IMR-90 (cell line): ENCODE measurements around the gene MCUR1. TPM values are rescaled to one million over a fixed set of nuclear protein-coding genes. Genes with fewer than 3 reads are reported as not detected.

ENCODE experiments used
- polyA plus RNA-seq, 3 experiments: library from polyadenylated mRNA; depleted of rRNA; stranded (reverse); fragments of >200 nt; gene quantifications; 2 replicates each; pipeline ENCODE4 v1.2.3, GENCODE V29; 2012; ENCODE audit warnings: low replicate concordance in 1 of 3
- total RNA-seq: library from RNA; depleted of rRNA; stranded (reverse); fragments of >200 nt; gene quantifications from 2 replicates; pipeline ENCODE4 v1.2.3, GENCODE V29; 2012; rRNA removed

MCUR1 gene
- total and polyA plus RNA-seq, 2 of the 4 experiments (the other 2 are of a cell fraction): 4.1 to 6.5 TPM

Other genes starting within 250 kb of the MCUR1 start
- gene SIRT5, start 240.0 kb downstream of the MCUR1 start, total RNA-seq: 5.0 and 5.2 TPM in 2 replicates
- gene SIRT5, start 240.0 kb downstream of the MCUR1 start, polyA plus RNA-seq (2012; rRNA removed): 4.6 and 4.7 TPM in 2 replicates
- gene NOL7, start 199.2 kb downstream of the MCUR1 start, total RNA-seq: 21.3 and 60.8 TPM in 2 replicates
- 33.4 and 34.5 TPM in 2 replicates for gene NOL7, start 199.2 kb downstream of the MCUR1 start, polyA plus RNA-seq (2012; rRNA removed)
- 17.7 and 23.3 TPM in 2 replicates for gene RANBP9, start 102.7 kb downstream of the MCUR1 start, total RNA-seq
- gene RANBP9, start 102.7 kb downstream of the MCUR1 start, polyA plus RNA-seq (2012; rRNA removed): 22.1 and 27.8 TPM in 2 replicates
- 6.4 and 9.1 TPM in 2 replicates for gene RNF182, start 110.4 kb upstream of the MCUR1 start, total RNA-seq
- 3.0 and 4.1 TPM in 2 replicates for gene RNF182, start 110.4 kb upstream of the MCUR1 start, polyA plus RNA-seq (2012; rRNA removed)